ENCODE data around the gene WHRN. TPM values are rescaled to one million over a fixed set of nuclear protein-coding genes. Genes with fewer than 3 reads are reported as not detected.

The WHRN gene
- total RNA-seq, 1 donor from 2014 or later: 9.2 TPM

DNA sequence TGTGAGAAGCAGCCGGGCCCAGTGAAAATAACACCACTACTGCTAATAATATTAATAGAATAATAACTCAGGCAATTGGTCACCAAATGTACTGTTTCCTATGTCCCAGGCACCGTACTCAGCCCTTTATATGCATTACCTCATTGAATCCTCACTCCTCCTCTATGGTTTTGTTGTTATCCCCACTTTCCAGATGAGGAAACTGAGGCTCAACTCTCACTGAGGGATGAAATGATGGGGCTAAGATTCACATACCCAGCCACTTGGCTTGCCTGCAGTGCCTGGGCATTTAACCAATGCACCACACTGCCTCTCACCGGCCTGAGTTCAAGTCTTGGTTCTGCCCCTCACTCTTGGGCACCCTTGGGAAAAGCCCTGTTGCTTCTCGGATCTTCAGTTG is 34.1 kb downstream of the WHRN start:
- DNase-seq (ENCODE audit: low spot score): no peak

- DNase-seq (ENCODE audit: low spot score): no peak
Measured at GRCh38 chr9:114470581-114470980, 34.7 kb downstream of the WHRN start.

- no peak for DNase-seq (ENCODE audit: low spot score)
Measured at GRCh38 chr9:114470121-114470520, 35.2 kb downstream of the WHRN start.

DNA sequence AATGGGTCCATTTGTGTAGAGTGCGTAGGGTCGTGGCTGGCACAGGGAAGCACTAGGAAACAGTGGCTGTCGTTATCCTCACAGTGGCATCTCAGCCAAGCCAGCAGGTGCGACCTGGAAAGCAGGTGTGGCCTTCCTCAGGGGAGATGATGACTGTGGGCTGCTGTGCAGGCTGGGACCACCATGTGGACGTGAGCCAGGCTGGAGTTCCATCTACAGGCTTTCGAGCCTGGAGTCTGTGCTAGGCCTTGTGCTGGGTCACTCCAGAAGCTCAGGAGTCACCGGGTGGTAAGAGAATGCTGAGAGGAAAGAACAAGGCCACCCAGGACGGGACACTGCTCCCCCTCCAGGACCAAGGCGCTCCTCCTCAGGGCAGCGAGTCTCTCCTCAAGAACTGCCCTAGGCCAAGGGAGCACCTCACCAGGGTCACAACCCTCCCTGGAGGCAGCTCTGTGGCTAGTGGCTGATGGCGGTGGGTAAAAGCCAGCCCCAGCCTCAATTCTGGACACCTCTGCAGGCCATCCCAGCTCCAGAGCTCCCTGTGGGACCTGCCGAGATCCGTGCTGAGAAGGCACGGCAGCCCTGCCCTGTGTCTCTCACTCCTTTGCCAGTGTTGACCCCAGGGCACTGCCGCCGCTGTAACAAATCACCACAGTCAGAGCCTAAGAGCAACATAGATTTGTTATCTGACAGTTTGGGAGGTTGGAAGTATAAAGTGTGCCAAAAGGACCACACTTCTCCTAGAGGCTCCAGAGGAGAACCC is 36.0 kb downstream of the WHRN start:
- DNase-seq (ENCODE audit: low spot score): no peak

DNA sequence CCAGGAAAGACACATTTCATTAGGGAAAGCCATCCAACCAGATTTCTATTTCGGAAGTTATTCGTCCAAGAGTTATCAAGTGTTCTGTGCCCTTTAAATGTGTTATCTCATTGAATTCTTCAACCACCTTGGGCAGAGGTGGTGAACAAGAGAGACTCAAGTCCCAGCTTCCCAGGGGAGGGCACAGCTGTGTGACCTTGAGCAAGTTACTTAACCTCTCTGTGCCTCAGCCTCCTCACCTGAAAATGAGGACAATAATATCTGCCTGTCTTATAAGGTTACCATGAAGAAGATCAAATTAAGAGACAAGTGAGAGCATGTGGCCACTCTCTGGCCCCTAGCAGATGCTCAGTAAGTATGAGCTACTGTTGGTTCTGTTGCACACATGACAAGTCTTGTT is 37.4 kb downstream of the WHRN start:
- no peak for DNase-seq (ENCODE audit: low spot score)

DNA sequence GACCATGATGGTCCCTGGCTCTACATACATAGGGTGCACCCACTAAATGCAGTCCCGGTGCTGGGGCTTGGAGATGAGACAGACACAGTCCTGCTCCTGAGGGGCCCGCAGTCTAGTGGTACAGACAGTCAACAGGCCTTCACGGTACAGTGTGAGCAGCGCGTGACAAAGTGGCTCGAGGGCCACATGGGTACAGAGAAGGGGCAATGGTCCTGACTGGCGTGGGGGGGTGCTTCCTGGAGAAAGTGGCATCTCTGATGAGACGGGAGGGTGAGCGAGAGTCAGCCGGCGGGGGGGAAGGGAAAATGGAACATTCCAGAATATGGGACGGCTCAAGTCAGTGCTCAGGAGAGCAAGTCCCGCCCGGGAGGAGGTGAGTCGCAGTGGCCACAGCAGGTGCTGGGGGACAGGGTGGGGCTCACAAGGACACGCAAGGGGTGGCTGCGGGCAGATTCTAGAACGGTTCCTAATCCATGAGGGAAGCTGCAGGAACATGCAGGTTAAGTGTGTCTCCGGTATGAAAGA is 38.0 kb downstream of the WHRN start:
- DNase-seq (ENCODE audit: low spot score): no peak

DNA sequence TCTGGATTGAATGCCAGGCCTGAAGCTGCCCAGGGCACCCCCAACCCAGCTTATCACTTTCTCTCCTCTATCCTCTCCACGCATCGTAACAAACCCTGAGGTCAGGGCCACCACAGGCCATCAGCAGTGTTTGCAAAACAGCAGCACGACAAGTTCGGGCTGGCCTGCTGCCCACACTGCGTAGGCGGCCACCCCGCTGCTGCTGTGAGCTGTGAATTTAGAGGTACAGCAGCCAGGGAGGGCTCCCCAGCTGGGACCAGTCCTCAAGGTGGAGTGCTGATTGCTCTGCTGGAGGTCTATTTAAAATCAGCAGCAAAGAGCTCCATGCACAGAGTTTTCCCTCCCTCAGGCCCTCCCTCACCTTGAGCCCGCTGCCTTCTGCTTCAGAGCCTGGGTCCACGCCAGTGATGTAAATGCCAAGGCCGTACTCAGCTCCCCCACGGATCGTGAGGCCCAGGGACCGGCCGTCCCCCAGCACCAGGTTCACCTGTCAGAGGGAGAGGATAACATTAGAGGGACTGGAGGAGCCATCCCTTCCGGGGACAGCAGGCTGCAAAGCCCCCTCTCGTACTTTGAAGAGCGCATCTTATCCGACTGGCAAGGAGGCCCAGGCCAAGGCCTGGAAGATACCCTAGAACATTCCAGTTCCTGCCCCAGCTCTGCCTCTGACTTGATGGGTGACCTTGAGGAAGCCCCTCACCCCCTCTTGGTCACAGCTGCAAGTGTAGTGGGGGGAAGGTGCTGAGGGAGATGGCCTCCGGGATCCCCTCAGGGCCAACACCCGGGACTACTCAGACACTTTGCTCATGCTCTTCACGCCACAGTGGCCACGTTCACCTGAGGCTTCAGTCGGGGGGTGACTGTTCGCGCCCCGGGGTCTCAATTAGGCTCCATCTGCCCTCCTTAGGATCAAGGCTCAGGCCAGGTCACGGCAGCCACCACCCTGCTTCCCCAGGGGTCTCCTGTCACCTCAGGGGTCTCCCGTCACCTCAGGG is 39.1 kb downstream of the WHRN start:
- no peak for DNase-seq (ENCODE audit: low spot score)

DNA sequence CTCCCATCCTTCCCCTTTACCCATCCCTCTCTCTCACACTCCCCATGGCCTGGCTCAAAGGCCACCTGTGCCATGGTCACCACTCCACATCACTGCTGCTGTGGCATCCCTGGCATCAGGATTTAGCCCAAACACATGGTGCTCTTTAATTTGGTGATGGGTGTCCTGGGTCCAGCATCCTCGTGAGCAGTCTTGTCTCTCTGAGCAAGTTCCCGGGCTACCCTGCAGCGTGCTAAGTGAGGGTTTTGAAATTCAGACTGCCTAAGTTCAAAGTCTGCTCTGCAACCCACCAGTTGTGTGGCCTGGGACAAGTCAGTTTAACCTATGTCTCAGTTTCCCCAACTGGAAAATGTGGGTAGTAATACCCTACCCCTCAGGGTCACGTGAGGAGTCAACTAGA is 39.9 kb downstream of the WHRN start:
- no peak for DNase-seq (ENCODE audit: low spot score)

GRCh38 chr9:114464281-114465051 is 40.8 kb downstream of the WHRN start:
- no peak for DNase-seq (ENCODE audit: low spot score)

- no peak for DNase-seq (ENCODE audit: low spot score)
Measured at GRCh38 chr9:114462791-114463190, 42.5 kb downstream of the WHRN start.

DNA sequence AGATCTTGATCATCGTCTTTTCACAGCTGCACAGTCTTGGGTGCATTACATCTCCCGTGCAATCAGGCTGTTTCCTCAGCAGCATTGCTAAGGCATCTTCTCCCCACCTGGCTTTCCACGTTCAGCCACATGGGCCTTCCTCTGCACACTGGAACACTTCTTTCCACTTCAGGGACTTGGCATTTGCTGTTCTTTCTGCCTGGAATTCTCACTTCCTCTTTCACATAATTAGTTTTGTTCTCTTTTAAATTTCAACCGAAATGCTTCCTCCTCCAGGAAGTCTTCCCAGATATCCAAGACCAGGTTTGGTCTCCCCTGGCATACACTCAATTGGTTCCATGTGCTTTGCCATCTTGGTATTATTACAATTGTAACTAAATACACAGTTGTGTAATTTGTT is 43.8 kb downstream of the WHRN start:
- no peak for DNase-seq (ENCODE audit: low spot score)

GRCh38 chr9:114460513-114461199 is 44.6 kb downstream of the WHRN start:
- no peak for DNase-seq (ENCODE audit: low spot score)

DNA sequence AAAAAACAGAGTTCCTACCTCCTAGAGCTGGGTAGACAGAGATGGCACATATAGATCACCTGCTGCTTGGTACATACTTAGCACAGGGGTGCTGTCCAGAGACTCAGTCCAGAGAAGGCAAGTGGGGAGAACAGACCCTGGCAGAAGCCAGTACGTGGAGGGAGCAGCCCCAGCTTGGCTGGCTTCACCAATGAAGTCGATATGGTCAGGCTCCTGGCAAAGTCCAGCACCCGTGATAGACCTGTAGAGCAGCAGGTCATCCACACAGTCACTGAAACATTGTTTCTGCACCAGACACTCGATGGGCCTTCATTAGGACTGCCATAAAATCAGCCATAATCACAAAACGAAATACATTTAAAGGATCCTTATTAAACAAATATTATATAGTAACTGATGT is 45.8 kb downstream of the WHRN start:
- no peak for DNase-seq (ENCODE audit: low spot score)

DNA sequence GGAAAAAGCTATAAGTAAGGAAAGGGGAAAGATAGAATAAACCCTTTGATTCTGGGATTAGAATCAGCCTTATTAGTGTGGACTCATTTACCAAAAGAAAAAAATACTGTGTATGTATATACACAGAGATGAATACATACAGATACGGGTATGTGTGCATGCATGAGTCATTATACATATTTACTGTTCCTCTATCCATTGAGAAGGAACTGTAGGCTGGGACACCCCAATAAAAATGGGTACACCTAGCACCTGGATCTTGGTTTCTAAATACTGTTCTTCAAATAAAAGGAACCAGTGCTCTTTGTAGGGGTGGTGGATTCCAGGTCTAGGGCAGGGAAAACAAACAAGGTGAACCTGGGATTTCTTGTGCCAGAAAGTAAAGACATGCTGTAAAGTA is 48.3 kb downstream of the WHRN start:
- DNase-seq (ENCODE audit: low spot score): no peak

GRCh38 chr9:114454652-114455051 is 50.6 kb downstream of the WHRN start:
- DNase-seq (ENCODE audit: low spot score): no peak

GRCh38 chr9:114452219-114453165 is 52.8 kb downstream of the WHRN start:
- no peak for DNase-seq (ENCODE audit: low spot score)

DNA sequence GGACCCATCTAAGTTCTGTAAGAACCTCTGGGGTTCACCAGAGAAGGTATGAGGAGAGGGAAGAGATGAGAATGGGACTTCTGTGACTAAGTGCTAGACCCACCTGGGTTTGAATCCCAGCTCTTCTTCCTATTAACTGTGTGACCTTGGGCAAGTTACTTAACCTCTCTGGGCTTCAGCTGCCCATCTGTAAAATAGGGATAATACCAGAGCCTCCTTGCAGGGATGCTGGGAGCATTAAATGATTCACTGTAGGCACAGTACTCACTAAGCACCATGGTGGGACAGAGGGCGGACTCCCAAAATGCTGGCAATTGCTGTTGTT is 53.6 kb downstream of the WHRN start:
- DNase-seq (ENCODE audit: low spot score): no peak

- no peak for DNase-seq (ENCODE audit: low spot score)
Measured at GRCh38 chr9:114450833-114451706, 54.2 kb downstream of the WHRN start.

- no peak for DNase-seq (ENCODE audit: low spot score)
Measured at GRCh38 chr9:114450181-114450580, 55.1 kb downstream of the WHRN start.

Measured in mucosa of gallbladder (tissue), 1 donor.